M059J (cell line): ENCODE results near the gene NR2F6. TPM values are rescaled to one million over a fixed set of nuclear protein-coding genes. Genes with fewer than 3 reads are reported as not detected.

Experiments
- DNase-seq: peaks from one replicate; pipeline ENCODE4 v3.0.0-alpha.2; 2012; ENCODE audit warnings: low read depth
- total RNA-seq: library from RNA; depleted of rRNA; stranded (reverse); fragments of >200 nt; shearing (Covaris generic); gene quantifications from 2 replicates; pipeline ENCODE4 v1.2.3, GENCODE V29; 2014

Gene NR2F6
- total RNA-seq, 1 experiment from 2014 or later = 56.4 TPM

DNA sequence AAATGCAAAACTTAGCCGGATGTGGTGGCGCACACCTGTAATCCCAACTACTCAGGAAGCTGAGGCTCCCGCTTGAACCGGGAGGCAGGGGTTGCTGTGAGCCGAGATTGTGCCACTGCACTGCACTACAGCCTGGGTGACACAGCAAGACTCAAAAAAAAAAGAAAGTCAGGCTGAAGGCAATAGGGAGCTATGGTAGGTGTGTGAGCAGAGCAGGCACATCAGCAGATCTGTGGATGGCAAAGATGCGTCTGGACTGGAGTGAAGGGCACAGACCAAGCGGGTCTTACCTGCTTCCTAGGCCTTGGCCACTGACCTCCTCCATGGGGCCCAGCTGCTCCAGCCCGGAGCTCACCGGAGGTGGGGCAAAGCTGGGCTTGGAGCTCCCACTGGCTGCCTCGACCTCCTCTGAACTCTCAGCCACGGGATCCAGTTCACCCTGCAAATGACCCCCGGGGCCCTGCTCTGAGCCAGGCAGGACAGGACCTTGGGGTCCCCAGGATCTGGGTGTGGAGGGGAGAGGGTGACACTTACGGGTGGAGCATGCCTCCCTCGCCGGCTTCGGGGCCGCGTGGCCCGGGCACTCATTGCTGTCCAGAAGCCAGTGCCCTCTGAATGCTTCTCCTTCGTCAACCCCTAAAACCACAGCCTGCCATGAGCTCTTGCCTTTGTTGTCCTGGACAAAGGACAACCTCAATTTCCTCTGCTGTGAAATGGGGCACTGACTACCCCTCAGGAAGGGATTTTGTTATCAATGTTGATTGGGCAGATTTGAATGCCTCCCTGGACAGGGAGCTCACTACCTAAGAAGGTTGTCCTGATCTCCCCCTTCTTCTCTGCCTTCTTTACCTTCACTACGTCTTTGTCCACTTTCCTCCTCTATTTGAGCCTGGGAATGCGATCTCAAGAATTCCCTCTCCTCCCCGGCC is 18.3 kb upstream of the NR2F6 start:
- no peak for DNase-seq

DNA sequence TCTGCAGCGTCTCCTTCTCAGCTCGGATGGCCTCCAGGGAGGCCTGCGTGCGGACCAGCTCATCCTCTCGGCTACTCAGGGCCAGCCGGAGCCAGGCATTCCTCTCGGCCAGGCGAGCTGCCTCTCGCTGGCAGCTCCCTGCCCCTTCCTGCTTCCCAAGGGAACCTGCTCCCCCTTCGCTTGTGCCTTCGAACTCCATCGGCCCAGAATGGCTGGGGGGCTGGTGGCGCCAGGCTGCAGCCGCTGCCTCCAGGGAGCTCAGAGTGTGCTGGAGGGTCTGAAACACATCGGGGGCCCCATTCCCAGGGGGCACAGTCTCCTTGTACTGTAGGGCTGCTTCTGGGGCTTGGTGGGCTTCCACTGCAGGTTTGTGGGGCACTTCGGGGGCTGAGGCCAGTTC is 16.8 kb upstream of the NR2F6 start:
- DNase-seq = no peak

GRCh38 chr19:17260842-17261325 is 15.2 kb upstream of the NR2F6 start:
- DNase-seq = peak; percentile 66

GRCh38 chr19:17259934-17260333 is 14.2 kb upstream of the NR2F6 start:
- DNase-seq = no peak

GRCh38 chr19:17259118-17259780 is 13.5 kb upstream of the NR2F6 start:
- peak; percentile 42 for DNase-seq

- no peak for DNase-seq
These were observed 10.4 kb upstream of the NR2F6 start for GRCh38 chr19:17256130-17256529.

GRCh38 chr19:17255150-17255621 is 9.5 kb upstream of the NR2F6 start:
- peak; percentile 51 for DNase-seq

- no peak for DNase-seq
These were observed 8.9 kb upstream of the NR2F6 start for GRCh38 chr19:17254636-17255035.

DNA sequence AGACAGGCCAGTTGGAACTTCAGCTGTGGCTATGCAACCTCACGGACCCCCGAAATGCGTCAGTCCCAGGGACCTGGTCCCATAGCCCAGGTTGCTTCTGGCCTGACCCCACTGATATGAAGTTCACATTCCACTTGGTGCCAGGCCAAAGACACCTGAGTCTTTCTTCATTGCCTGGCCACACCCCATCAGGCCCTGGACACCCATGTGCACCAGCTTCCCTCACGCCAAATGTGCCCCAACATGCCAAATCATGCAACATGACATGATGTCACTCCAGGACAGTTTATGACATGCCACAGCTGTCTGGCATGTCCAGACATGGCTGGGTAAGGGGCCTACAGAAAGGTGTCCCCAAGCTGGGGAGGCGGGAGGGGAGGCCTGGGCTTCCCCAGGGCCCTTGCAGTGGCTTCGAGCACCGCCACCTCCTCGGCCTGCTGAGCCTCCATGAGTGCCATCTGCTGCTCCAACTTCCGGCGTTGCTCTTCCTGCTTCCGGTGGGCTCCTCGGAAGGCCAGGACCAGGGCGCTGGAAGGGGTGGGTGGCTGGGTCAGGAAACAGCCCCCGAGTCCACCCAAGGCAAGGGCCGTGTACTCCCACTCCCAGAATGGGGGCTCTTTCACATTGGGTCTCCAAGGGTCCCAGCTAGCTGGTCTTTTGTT is 4.3 kb upstream of the NR2F6 start:
- DNase-seq = no peak

DNA sequence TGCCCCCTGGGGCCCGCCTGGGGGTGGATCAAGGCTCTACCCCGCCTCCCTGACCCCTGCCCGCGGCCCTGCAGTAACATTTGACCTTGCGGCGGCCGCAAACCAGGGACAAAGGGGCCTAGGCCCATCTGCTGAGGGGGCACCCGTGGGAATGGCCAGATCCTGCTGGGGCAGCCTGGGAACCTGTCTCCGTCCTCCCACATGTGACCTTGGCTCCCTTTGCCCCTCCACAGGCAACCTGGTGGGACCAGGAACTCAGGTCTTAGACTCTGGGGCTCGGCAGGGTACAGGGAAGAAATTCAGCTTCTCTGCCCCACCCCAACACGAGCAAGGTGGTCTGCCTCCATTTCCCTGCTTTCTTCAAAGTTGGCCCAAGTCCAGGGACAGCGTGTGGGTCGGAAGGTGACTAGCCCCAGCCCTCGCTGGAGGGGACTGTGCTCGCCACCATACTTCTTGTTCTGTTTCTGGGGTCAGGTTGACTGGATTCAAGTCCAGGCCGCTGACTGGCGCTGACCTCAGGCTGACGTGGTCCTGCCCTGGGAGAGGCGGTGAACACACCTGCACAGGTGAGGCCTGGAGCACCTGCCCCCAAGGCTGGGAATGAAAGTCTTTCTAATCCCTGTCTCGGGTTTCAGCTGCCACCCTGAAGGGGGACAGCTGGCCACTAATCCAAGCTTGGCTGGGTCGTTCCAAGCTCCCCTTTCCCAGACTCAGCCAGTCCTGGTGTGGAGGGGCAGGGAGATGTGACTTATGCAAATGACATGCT is 2.5 kb upstream of the NR2F6 start:
- DNase-seq = no peak

DNA sequence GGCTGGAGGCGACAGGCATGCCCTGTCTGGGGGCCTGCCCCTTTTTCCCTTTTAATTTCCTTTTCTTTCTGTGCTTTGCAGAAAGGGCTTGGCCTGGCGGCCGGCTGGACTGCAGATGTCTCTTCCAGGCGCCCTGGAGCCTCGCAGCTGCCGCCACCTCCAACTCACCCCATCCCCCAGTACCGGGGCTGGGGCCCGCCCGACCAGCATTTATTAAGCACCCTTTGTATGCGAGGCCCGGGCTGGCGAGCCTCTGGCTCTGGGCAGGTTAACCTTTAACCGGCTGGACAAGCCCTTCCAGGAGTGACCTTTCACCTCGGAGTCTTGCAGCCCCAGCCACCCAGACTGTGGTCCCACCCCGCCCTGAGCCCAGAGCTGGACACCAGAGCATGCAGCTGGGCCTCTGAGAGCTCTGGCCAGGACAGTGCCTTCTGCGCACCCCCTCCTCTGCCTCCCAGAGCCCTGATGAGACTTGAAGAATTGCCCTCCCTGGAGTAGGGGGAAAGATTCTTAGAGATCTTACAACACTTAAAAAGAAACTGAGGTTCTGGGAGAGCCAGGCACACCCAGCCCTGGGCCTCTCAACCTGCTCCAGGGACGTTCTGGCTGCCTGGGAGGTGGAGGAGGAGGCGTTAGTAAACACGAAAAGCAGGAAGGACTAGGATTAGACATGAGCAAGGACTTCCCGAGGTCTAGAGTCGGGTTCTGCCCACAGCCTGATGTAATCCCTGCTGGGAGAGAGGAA is 1.1 kb upstream of the NR2F6 start:
- no peak for DNase-seq

DNA sequence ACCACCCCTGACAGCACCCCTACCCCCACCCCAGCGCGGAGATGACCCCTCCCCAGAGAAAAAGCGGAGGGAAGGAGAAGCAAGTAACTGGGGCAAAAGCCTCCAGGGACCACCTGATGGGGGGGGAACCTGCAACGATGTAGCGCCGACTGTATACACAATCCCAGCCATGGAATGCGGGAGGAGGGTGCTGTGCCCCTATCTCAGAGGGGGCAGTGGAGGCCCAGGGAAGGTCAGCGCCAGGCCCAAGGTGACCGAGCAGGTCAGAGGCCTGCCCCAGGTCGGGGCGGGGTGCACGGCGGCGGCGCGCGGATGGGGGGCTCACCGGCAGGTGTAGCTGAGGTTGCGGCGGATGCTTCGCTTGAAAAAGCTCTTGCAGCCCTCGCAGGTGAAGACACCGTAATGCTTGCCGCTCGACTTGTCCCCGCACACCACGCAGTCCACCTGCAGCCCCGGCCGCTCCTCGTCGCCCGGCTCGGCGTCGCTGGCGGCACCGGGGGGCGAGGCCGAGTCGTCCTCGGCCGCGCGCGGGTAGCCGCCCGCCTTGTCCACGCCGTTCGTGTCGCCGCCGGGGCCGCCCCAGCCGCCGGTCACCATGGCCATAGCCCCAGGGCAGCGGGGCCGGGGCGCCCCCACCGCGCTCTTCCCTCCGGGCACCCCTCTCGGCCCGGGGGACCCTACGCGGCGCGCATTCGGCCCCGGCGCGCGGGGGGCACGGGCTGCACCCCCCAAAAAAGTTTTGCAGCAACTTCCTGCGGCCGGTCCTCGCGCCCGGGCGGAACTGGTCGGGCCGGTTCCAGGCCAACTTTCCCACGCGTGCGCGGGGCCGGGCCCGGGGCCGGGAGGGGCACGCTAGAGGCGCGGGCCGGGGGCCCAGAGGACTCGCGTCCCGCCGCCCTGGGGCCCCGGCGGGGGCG is 843 bp downstream of the NR2F6 start:
- no peak for DNase-seq

GRCh38 chr19:17243830-17244617 is 1.7 kb downstream of the NR2F6 start:
- no peak for DNase-seq

- no peak for DNase-seq
These were observed 2.4 kb downstream of the NR2F6 start for GRCh38 chr19:17243211-17243829.

GRCh38 chr19:17242431-17243208 is 3.1 kb downstream of the NR2F6 start:
- DNase-seq = no peak

DNA sequence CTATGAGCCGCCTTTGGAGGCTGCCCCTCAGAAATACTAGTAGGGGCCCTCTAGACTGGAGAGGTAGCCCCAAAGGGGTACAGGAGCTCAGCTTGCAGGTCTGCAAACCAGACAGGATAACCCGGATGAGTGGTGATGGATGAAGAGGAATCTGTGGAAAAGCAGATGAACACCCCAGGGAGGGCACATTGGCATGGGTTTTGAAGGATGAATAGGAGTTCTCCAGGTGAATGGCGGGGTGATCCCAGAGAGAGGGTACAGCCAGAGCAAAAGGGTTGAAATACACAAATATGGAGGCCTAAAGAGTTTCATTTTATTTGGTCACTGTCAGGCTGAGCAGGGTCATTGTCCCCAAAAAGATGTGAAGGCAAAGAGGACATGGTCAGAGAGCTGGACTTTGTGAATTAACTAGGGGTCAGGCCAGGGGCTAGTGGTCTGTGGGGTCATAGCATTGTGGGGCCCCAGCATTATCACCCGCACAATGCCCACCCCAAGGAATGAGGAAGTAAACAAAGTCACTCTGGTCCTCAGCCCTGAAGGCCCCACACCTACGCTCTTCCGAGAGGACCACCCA is 4.8 kb downstream of the NR2F6 start:
- DNase-seq = no peak

GRCh38 chr19:17240062-17240752 is 5.5 kb downstream of the NR2F6 start:
- DNase-seq = no peak
